GM12878 (cell line): ENCODE results near the gene RCL1. TPM values are rescaled to one million over a fixed set of nuclear protein-coding genes. Genes with fewer than 3 reads are reported as not detected.

Experiments used
- ATAC-seq: fragments of 200-7000 bp; cut with Tn5 transposase; 3 replicates; pipeline ENCODE4 v1.9.1; 2020; ENCODE audit warnings: mild to moderate bottlenecking, moderate library complexity
- BruUV-seq: library from RNA; stranded (reverse); fragments of 400-500 nt; replicated peaks from 2 replicates; lab custom pipeline; 2021; lab: Mats Ljungman, UMichigan
- CTCF ChIA-PET: fragments of 300-600 bp; sonication (Branson Sonifier 250); formaldehyde crosslinking; extraction: SDS; loops from one replicate; lab custom pipeline; 2021; ENCODE audit warnings: inconsistent platforms; lab: Yijun Ruan, JAX
- POLR2A ChIA-PET: fragments of 350-600 bp; formaldehyde crosslinking; extraction: SDS; loops from one replicate; lab custom pipeline; 2021; ENCODE audit warnings: inconsistent platforms; lab: Charles Lee
- RAD21 ChIA-PET: fragments of 300-600 bp; sonication (Branson Sonifier 250); formaldehyde crosslinking; loops from one replicate; lab custom pipeline; 2023; ENCODE audit warnings: antibody characterized with exemption; ENCODE audit not compliant: unreplicated experiment; lab: Charles Lee
- SMC1A ChIA-PET: fragments of 300-600 bp; sonication (Branson Sonifier 250); formaldehyde crosslinking; loops from one replicate; lab custom pipeline; 2023; ENCODE audit not compliant: unreplicated experiment, uncharacterized antibody; lab: Charles Lee
- DNase-seq: peaks from one replicate; pipeline ENCODE4 v3.0.0-alpha.2; 2011; ENCODE audit warnings: low read depth, low spot score
- FAIRE-seq: peaks from 3 replicates; lab custom pipeline; 2011; peaks lifted over from hg19 to GRCh38; lab: Jason Lieb, UNC
- H2AFZ ChIP-seq: 2 replicates; pipeline ENCODE4 v1.6.0; 2011; ENCODE audit warnings: low read depth, low read length, control low read depth; ENCODE audit not compliant: control insufficient read depth
- H3K27ac ChIP-seq: 2 replicates; pipeline ENCODE4 v1.5.1; 2011; ENCODE audit warnings: control low read depth; ENCODE audit not compliant: control insufficient read depth, insufficient read depth
- H3K27me3 ChIP-seq, 2 experiments: replicated peaks in 1 of 2; 2 replicates each; pipeline versions ENCODE4 v1.6.0 to v1.6.1; 2011; ENCODE audit warnings: low read length in 1 of 2; ENCODE audit not compliant: control insufficient read depth in 2 of 2, insufficient read depth in 2 of 2
- H3K36me3 ChIP-seq, 2 experiments: 2 replicates each; pipeline ENCODE4 v1.5.1; 2011; ENCODE audit warnings: low read length in 1 of 2; ENCODE audit not compliant: control insufficient read depth in 2 of 2, insufficient read depth in 2 of 2
- H3K4me1 ChIP-seq: 2 replicates; pipeline ENCODE4 v1.6.1; 2011; ENCODE audit warnings: mild to moderate bottlenecking, low read length, moderate library complexity, mixed read lengths; ENCODE audit not compliant: control insufficient read depth, insufficient read depth
- H3K4me2 ChIP-seq: 2 replicates; pipeline ENCODE4 v1.6.0; 2011; ENCODE audit warnings: control low read depth; ENCODE audit not compliant: control insufficient read depth, insufficient read depth
- H3K4me3 ChIP-seq: fragments of 200-600 bp; sonication (generic); 2 replicates; pipeline ENCODE4 v1.5.1; 2016
- H3K79me2 ChIP-seq: 2 replicates; pipeline ENCODE4 v1.6.0; 2011; ENCODE audit warnings: low read length; ENCODE audit not compliant: control insufficient read depth, insufficient read depth
- H3K9ac ChIP-seq: 2 replicates; pipeline ENCODE4 v1.8.0; 2011; ENCODE audit warnings: low read length, control low read depth, mixed read lengths; ENCODE audit not compliant: control insufficient read depth, insufficient read depth
- H3K9me3 ChIP-seq: replicated peaks from 3 replicates; pipeline ENCODE4 v1.5.1; 2011; ENCODE audit warnings: mild to moderate bottlenecking, low read length; ENCODE audit not compliant: control insufficient read depth, insufficient read depth
- H4K20me1 ChIP-seq: 2 replicates; pipeline ENCODE4 v1.6.0; 2011; ENCODE audit not compliant: control insufficient read depth, insufficient read depth
- BACH1 ChIP-seq: fragments of 450-650 bp; IDR thresholded peaks from 2 replicates; pipeline ENCODE4 v1.6.1; 2017; ENCODE audit warnings: mild to moderate bottlenecking, borderline replicate concordance
- CREM ChIP-seq: IDR thresholded peaks from 2 replicates; pipeline ENCODE4 v1.6.1; 2014; ENCODE audit warnings: antibody characterized with exemption, low read depth
- EED ChIP-seq: sonication (generic); IDR thresholded peaks from 2 replicates; pipeline ENCODE4 v1.6.1; 2016; ENCODE audit warnings: antibody characterized with exemption, low read depth
- EGR1 ChIP-seq, 2 experiments: IDR thresholded peaks; 1 replicate in 1 of 2; 2 replicates in 1 of 2; pipeline ENCODE4 v1.6.1; 2011 to 2012; ENCODE audit warnings: low read depth in 2 of 2, low read length in 2 of 2, borderline replicate concordance in 1 of 2, mild to moderate bottlenecking in 1 of 2, moderate library complexity in 1 of 2
- POLR2A ChIP-seq: IDR thresholded peaks from 2 replicates; pipeline ENCODE4 v1.6.1; 2011; ENCODE audit warnings: low read depth, mild to moderate bottlenecking, low read length
- POLR2AphosphoS2 ChIP-seq: IDR thresholded peaks from 2 replicates; pipeline ENCODE4 v1.6.1; 2011; ENCODE audit warnings: low read depth, mild to moderate bottlenecking, low read length, improper control_type of control experiment, moderate library complexity
- RCOR1 ChIP-seq: conservative IDR thresholded peaks from 2 replicates; pipeline ENCODE4 v1.6.1; 2012; ENCODE audit warnings: low read depth, low read length, improper control_type of control experiment
- SMAD1 ChIP-seq: fragments of 450-650 bp; IDR thresholded peaks from 2 replicates; pipeline ENCODE4 v1.6.1; 2018; ENCODE audit warnings: mild to moderate bottlenecking, low read depth; ENCODE audit not compliant: partially characterized antibody
- SMAD5 ChIP-seq: IDR thresholded peaks from 2 replicates; pipeline ENCODE4 v1.6.1; 2016; ENCODE audit warnings: antibody characterized with exemption, low read depth
- SREBF2 ChIP-seq: IDR thresholded peaks from 2 replicates; pipeline ENCODE4 v1.6.1; 2012; ENCODE audit warnings: mild to moderate bottlenecking, low read length
- YBX1 ChIP-seq: fragments of 450-650 bp; IDR thresholded peaks from 2 replicates; pipeline ENCODE4 v1.6.1; 2016; ENCODE audit warnings: antibody characterized with exemption
- ZNF622 ChIP-seq: fragments of 450-650 bp; IDR thresholded peaks from 2 replicates; pipeline ENCODE4 v1.6.1; 2017; ENCODE audit warnings: mild to moderate bottlenecking, inconsistent platforms
- WGBS: methylation state at CpG from one replicate; pipeline ENCODE4 v1.1.6; 2016; ENCODE audit warnings: low lambda C conversion rate; ENCODE audit not compliant: insufficient replicate concordance, insufficient coverage; ENCODE audit errors: missing lambda C conversion rate; 5-methylcytosine and 5-hydroxymethylcytosine counted together
- in situ Hi-C: fragments of 300-500 bp; cut with MboI; formaldehyde crosslinking; loops from 9 replicates; pipeline ENCODE4 v1.14.3; 2018; ENCODE audit warnings: mixed read lengths
- intact Hi-C: fragments of 100-400 bp; cut with micrococcal nuclease; formaldehyde crosslinking; loops from one replicate; pipeline ENCODE4 v1.14.2; 2022; ENCODE audit not compliant: unreplicated experiment
- polyA plus RNA-seq, 11 experiments: library from polyadenylated mRNA; depleted of rRNA in 4 of 11; unstranded in 6 of 11; stranded (reverse) in 5 of 11; fragments of >200 nt; fragmentation: Nextera tagmentation in 4 of 11; fragmentation: Illumina TruSeq in 1 of 11; extraction: Ambion mirVana in 4 of 11; extraction: Trizol in 1 of 11; gene quantifications; 1 replicate in 1 of 11; 2 replicates in 10 of 11; pipeline versions ENCODE4 v1.2.1 to v1.2.3, GENCODE V29; 2011 to 2016; ENCODE audit warnings: inconsistent platforms in 2 of 11, missing spikeins in 2 of 11, low read depth in 1 of 11
- total RNA-seq, 4 experiments: library from RNA; depleted of rRNA in 3 of 4; stranded (reverse); fragments of >200 nt in 3 of 4; fragmentation: Illumina TruSeq in 1 of 4; extraction: Trizol in 1 of 4; gene quantifications; 2 replicates each; pipeline versions ENCODE4 v1.2.1 to v1.2.3, GENCODE V29; 2013 to 2021
- TF ChIP-seq, protein P1 (sequence below): IDR thresholded peaks from 2 replicates; pipeline ENCODE4 v1.6.1; 2011; ENCODE audit warnings: low read depth, low read length, improper control_type of control experiment, borderline replicate concordance
- TF ChIP-seq, protein P2 (sequence below): IDR thresholded peaks from 2 replicates; pipeline ENCODE4 v1.6.1; 2012; ENCODE audit warnings: low read depth, low read length, improper control_type of control experiment
- TF ChIP-seq, protein P3 (sequence below): IDR thresholded peaks from 2 replicates; pipeline ENCODE4 v1.6.1; 2011; ENCODE audit warnings: borderline replicate concordance, low read depth, mild to moderate bottlenecking, moderate library complexity, low read length; ENCODE audit not compliant: insufficient read depth, poor library complexity, severe bottlenecking

RCL1 gene
- total and polyA plus RNA-seq, 10 of the 15 experiments (the other 5 are each of a cell fraction or from before 2014, with no cell fraction given) = 21.1 to 46.8 (median 30.5) TPM

DNA sequence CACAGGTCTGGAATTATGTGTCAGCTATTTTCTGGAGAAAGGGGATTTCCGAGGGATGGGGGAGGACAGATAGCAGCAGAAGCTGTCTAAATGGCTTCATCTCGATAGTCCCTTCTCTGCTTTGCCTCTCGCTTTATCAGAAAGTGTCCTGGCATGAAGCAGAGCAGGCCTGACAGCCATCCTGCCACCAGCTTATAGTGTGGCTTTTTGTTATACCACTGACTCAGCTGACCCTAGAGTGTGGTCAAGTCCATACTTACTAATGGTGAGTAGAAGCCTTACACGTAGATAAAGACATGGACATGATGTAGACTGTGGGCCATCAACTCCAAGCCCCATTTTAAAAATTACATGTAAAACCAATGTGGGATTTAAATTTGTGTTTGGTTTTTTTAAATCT is 50.0 kb downstream of the RCL1 start:
- no TSS peak for BruUV-seq
- intact Hi-C loops = no loop called here
- Histone ChIP-seq H3K27ac (no peak overlapping the region), H3K4me1 (peaks cover 3% of the 10 kb centered on the region; the same call in 1 of the 2 replicates), H3K4me2 (no peak overlapping the region), H3K27me3 (no peaks in the 10 kb centered on the region), H3K79me2 (no peaks in the 10 kb centered on the region), H3K9ac (no peak overlapping the region), H4K20me1 (no peaks in the 10 kb centered on the region), H3K9me3 (no peaks in the 10 kb centered on the region), H2AFZ (no peak overlapping the region), H3K36me3 (peaks cover 8 to 29% of the 10 kb centered on the region in 2 experiments), H3K4me3 (no peak overlapping the region)
- ChIA-PET POLR2A (interaction anchor here (0.5 kb wide), 1 partner anchor 84 kb away, joined by 3 read pairs; no protein-coding TSS in a partner anchor), CTCF (interaction anchor here (0.9 to 2.4 kb wide), 4 partner anchors 11 to 146 kb away, joined by 3 to 6 read pairs (median 4); no protein-coding TSS in a partner anchor), SMC1A (interaction anchor here (0.8 to 1.3 kb wide), 3 partner anchors 12 to 150 kb away, joined by 3 to 5 read pairs (median 3); no protein-coding TSS in a partner anchor), RAD21 (interaction anchor here (1.0 to 1.3 kb wide), 2 partner anchors 23 to 143 kb away, joined by 3 to 4 read pairs; no protein-coding TSS in a partner anchor)
- DNase-seq = no peak
- TF ChIP-seq SMAD5 (no peak), SMAD1 (no peak), POLR2A (no peak), EGR1 (IDR thresholded peaks at IDR 0.05; ENCODE audit: borderline replicate concordance in 1 of 2, low read depth in 2 of 2, low read length in 2 of 2) (no peak), ZNF622 (no peak), YBX1 (no peak), EED (no peak), RCOR1 (no peak), BACH1 (no peak), CREM (no peak), SREBF2 (no peak), POLR2AphosphoS2 (no peak)
- TF ChIP-seq, protein P1, sequence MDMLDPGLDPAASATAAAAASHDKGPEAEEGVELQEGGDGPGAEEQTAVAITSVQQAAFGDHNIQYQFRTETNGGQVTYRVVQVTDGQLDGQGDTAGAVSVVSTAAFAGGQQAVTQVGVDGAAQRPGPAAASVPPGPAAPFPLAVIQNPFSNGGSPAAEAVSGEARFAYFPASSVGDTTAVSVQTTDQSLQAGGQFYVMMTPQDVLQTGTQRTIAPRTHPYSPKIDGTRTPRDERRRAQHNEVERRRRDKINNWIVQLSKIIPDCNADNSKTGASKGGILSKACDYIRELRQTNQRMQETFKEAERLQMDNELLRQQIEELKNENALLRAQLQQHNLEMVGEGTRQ = no peak
- TF ChIP-seq, protein P2, sequence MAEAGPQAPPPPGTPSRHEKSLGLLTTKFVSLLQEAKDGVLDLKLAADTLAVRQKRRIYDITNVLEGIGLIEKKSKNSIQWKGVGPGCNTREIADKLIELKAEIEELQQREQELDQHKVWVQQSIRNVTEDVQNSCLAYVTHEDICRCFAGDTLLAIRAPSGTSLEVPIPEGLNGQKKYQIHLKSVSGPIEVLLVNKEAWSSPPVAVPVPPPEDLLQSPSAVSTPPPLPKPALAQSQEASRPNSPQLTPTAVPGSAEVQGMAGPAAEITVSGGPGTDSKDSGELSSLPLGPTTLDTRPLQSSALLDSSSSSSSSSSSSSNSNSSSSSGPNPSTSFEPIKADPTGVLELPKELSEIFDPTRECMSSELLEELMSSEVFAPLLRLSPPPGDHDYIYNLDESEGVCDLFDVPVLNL = no peak
- TF ChIP-seq, protein P3, sequence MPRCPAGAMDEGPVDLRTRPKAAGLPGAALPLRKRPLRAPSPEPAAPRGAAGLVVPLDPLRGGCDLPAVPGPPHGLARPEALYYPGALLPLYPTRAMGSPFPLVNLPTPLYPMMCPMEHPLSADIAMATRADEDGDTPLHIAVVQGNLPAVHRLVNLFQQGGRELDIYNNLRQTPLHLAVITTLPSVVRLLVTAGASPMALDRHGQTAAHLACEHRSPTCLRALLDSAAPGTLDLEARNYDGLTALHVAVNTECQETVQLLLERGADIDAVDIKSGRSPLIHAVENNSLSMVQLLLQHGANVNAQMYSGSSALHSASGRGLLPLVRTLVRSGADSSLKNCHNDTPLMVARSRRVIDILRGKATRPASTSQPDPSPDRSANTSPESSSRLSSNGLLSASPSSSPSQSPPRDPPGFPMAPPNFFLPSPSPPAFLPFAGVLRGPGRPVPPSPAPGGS = no peak
- WGBS = 86% methylated on average over 4 of the region's 4 CpGs
- ATAC-seq = no peak
- in situ Hi-C loops = no loop called here
- no peak for FAIRE-seq
